Progenitor cell of endocrine pancreas (in vitro differentiated cells): ENCODE data around the gene KCNIP4. TPM values are rescaled to one million over a fixed set of nuclear protein-coding genes. Genes with fewer than 3 reads are reported as not detected.

Experiments used
- DNase-seq: peaks from one replicate; pipeline ENCODE4 v3.0.0; 2021; ENCODE audit warnings: low spot score; ENCODE audit not compliant: unreplicated experiment
- H3K27ac Mint-ChIP-seq: 2 replicates; pipeline ENCODE4 v1.8.0; 2021; ENCODE audit warnings: mild to moderate bottlenecking, moderate library complexity, mixed read lengths
- H3K27me3 Mint-ChIP-seq: 2 replicates; pipeline ENCODE4 v1.8.0; 2021; ENCODE audit warnings: mixed read lengths
- H3K36me3 Mint-ChIP-seq: 2 replicates; pipeline ENCODE4 v1.8.0; 2022; ENCODE audit warnings: mixed read lengths; ENCODE audit not compliant: insufficient read depth
- H3K4me1 Mint-ChIP-seq: 2 replicates; pipeline ENCODE4 v1.8.0; 2021; ENCODE audit warnings: low read depth, mixed read lengths
- H3K4me3 Mint-ChIP-seq: 2 replicates; pipeline ENCODE4 v1.8.0; 2021; ENCODE audit warnings: low read depth, mild to moderate bottlenecking, moderate library complexity, mixed read lengths
- H3K9me3 Mint-ChIP-seq: 2 replicates; pipeline ENCODE4 v1.8.0; 2021; ENCODE audit warnings: low read depth, mixed read lengths
- total RNA-seq: library from RNA; stranded (reverse); gene quantifications from 2 replicates; pipeline ENCODE4 v1.2.1, GENCODE V29; 2021
- TF ChIP-seq, protein P1 (sequence below): fragments of 200-600 bp; sonication (generic); IDR thresholded peaks from one replicate; pipeline ENCODE4 v1.5.0; 2021; ENCODE audit warnings: antibody characterized with exemption, mild to moderate bottlenecking; ENCODE audit not compliant: unreplicated experiment

KCNIP4 gene
- total RNA-seq, 1 donor from 2014 or later = 0.43 TPM

GRCh38 chr4:20925176-20925575 lies 1023.4 kb downstream of the KCNIP4 start:
- H3K9me3 Mint-ChIP-seq = no peaks in the 10 kb centered on the region
- TF ChIP-seq, protein P1, sequence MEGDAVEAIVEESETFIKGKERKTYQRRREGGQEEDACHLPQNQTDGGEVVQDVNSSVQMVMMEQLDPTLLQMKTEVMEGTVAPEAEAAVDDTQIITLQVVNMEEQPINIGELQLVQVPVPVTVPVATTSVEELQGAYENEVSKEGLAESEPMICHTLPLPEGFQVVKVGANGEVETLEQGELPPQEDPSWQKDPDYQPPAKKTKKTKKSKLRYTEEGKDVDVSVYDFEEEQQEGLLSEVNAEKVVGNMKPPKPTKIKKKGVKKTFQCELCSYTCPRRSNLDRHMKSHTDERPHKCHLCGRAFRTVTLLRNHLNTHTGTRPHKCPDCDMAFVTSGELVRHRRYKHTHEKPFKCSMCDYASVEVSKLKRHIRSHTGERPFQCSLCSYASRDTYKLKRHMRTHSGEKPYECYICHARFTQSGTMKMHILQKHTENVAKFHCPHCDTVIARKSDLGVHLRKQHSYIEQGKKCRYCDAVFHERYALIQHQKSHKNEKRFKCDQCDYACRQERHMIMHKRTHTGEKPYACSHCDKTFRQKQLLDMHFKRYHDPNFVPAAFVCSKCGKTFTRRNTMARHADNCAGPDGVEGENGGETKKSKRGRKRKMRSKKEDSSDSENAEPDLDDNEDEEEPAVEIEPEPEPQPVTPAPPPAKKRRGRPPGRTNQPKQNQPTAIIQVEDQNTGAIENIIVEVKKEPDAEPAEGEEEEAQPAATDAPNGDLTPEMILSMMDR = no peak
- no peak overlapping the region for H3K27ac Mint-ChIP-seq
- no peaks in the 10 kb centered on the region for H3K27me3 Mint-ChIP-seq
- no peak overlapping the region for H3K4me3 Mint-ChIP-seq
- no peak for DNase-seq
- no peaks in the 10 kb centered on the region for H3K36me3 Mint-ChIP-seq
- H3K4me1 Mint-ChIP-seq = no peaks in the 10 kb centered on the region

DNA sequence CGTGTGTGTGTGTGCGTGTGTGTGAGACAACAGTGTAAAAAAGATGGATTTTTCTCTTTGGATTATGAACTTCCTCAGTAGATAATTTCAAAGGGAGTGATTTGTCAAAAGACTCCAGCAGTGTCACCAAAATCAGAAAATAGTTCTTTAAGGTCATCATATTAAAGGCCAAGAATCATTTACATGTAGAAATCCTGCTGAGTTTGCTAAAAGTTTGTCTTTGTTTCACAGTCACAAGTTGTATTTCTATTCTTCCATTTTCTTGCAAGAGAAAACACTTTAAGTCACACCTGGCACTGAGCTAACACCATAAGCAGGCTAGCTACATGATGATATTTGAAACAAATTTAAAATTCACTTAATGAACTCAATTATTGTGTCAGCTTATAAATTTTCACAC lies 1025.6 kb downstream of the KCNIP4 start:
- no peaks in the 10 kb centered on the region for H3K36me3 Mint-ChIP-seq
- no peak overlapping the region for H3K4me3 Mint-ChIP-seq
- H3K27ac Mint-ChIP-seq = no peak overlapping the region
- TF ChIP-seq, protein P1 = no peak
- no peaks in the 10 kb centered on the region for H3K27me3 Mint-ChIP-seq
- no peaks in the 10 kb centered on the region for H3K9me3 Mint-ChIP-seq
- DNase-seq = no peak
- H3K4me1 Mint-ChIP-seq = peaks cover 4% of the 10 kb centered on the region

DNA sequence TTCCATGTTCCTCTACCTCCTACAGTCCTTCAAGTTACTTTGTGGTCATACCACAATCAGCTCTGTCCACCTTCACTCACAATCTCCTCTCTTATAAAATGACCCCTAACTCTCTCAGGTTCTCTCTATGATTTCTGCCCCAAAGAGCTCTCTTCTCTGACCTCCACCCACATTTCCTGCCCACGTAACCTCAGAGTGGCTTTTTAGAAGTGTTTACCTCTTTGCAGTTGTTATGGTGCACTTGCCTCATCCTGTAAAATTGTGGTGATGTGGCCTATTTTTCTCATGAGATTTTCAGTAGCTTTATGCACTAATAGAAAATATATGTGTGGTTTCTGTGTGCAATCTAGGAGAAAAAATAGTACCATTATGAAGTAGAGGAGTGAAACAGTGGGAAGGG lies 1032.5 kb downstream of the KCNIP4 start:
- H3K27me3 Mint-ChIP-seq = no peaks in the 10 kb centered on the region

GRCh38 chr4:20904966-20905365 lies 1043.6 kb downstream of the KCNIP4 start:
- Mint-ChIP-seq H3K9me3 (no peaks in the 10 kb centered on the region), H3K4me1 (peaks cover 10% of the 10 kb centered on the region), H3K4me3 (no peak overlapping the region), H3K36me3 (no peaks in the 10 kb centered on the region), H3K27ac (no peak overlapping the region), H3K27me3 (peaks cover 6% of the 10 kb centered on the region)
- TF ChIP-seq, protein P1 = no peak
- no peak for DNase-seq

More for the DNA sequence above, 1032.5 kb downstream of the KCNIP4 start:
- peaks cover 6% of the 10 kb centered on the region for H3K4me1 Mint-ChIP-seq
- no peak overlapping the region for H3K27ac Mint-ChIP-seq
- no peak for DNase-seq
- no peaks in the 10 kb centered on the region for H3K36me3 Mint-ChIP-seq
- H3K4me3 Mint-ChIP-seq = no peak overlapping the region
- TF ChIP-seq, protein P1 = no peak
- H3K9me3 Mint-ChIP-seq = no peaks in the 10 kb centered on the region

DNA sequence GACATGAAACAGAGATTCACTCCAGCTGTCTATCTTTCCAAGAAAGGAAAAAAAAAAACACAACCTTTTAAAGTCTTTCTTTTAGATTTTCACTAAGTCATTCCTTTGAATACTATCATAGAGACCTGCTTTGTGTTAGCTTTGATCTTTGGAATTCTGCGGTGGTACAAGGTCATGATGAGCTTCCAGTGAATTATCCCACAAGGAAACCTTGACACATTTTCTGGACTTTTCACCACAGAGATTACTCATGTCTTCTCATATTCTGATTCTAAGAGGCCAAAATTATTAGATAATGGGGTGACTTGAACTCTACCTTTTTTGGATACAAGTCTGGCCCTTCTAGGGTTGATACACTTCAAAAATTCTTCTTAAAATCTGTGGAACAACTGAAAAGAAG lies 1046.7 kb downstream of the KCNIP4 start:
- Mint-ChIP-seq H3K9me3 (no peaks in the 10 kb centered on the region), H3K27me3 (peaks cover 17% of the 10 kb centered on the region), H3K4me1 (peaks cover 10% of the 10 kb centered on the region)

More for the DNA sequence above, 1046.7 kb downstream of the KCNIP4 start:
- DNase-seq = no peak
- no peak overlapping the region for H3K27ac Mint-ChIP-seq
- H3K4me3 Mint-ChIP-seq = no peak overlapping the region
- H3K36me3 Mint-ChIP-seq = no peaks in the 10 kb centered on the region
- TF ChIP-seq, protein P1 = no peak
